Lung (tissue), 12 donors: ENCODE data around the gene HDC. TPM values are rescaled to one million over a fixed set of nuclear protein-coding genes. Genes with fewer than 3 reads are reported as not detected.

Experiments
- ATAC-seq: fragments of 200-7000 bp; cut with Tn5 transposase; one replicate; pipeline ENCODE4 v1.9.1; 2020; ENCODE audit warnings: moderate number of reproducible peaks; ENCODE audit not compliant: insufficient read depth, low FRiP score
- DNase-seq, 3 donors: peaks; one replicate each; pipeline ENCODE4 v3.0.0-alpha.2; 2013 to 2017
- H3K27ac ChIP-seq, 2 donors: one replicate each; pipeline ENCODE4 v1.5.1; 2013; ENCODE audit warnings: mild to moderate bottlenecking in 2 of 2, moderate library complexity in 2 of 2, control low read depth in 1 of 2, inconsistent platforms in 1 of 2, low read depth in 1 of 2, low read length in 1 of 2
- H3K27me3 ChIP-seq, 3 donors: one replicate each; pipeline ENCODE4 v1.5.1; 2013; ENCODE audit warnings: low read length in 2 of 3; ENCODE audit not compliant: control insufficient read depth in 3 of 3, insufficient read depth in 3 of 3
- H3K36me3 ChIP-seq, 4 donors: one replicate each; pipeline ENCODE4 v1.5.1; 2013; ENCODE audit warnings: low read length in 4 of 4, mild to moderate bottlenecking in 1 of 4, moderate library complexity in 1 of 4; ENCODE audit not compliant: control insufficient read depth in 4 of 4, insufficient read depth in 4 of 4
- H3K4me1 ChIP-seq, 5 donors: one replicate each; pipeline ENCODE4 v1.5.1; 2013; ENCODE audit warnings: low read length in 5 of 5, mild to moderate bottlenecking in 2 of 5, moderate library complexity in 1 of 5; ENCODE audit not compliant: control insufficient read depth in 5 of 5, insufficient read depth in 5 of 5
- H3K4me3 ChIP-seq: one replicate; pipeline ENCODE4 v1.5.1; 2013; ENCODE audit warnings: mild to moderate bottlenecking, control low read depth, moderate library complexity
- H3K9ac ChIP-seq, 2 donors: one replicate each; pipeline ENCODE4 v1.5.1; 2013; ENCODE audit warnings: low read length in 2 of 2, control low read depth in 1 of 2; ENCODE audit not compliant: insufficient read depth in 1 of 2
- H3K9me3 ChIP-seq, 4 donors: one replicate each; pipeline ENCODE4 v1.5.1; 2013; ENCODE audit warnings: low read length in 3 of 4, mild to moderate bottlenecking in 1 of 4, moderate library complexity in 1 of 4; ENCODE audit not compliant: control insufficient read depth in 4 of 4, insufficient read depth in 3 of 4
- WGBS, 2 donors: extraction: QIAGEN DNeasy Blood & Tissue Kit; methylation state at CpG; one replicate each; pipeline ENCODE4 v1.1.7; 2013; 5-methylcytosine and 5-hydroxymethylcytosine counted together
- polyA plus RNA-seq, 2 donors: library from polyadenylated mRNA; stranded (reverse); fragments of 200-250 nt; gene quantifications; one replicate each; pipeline ENCODE4 v1.2.1, GENCODE V29; 2013
- total RNA-seq, 2 donors: library from RNA; depleted of rRNA in 1 of 2; stranded (reverse); fragments of >200 nt in 1 of 2; gene quantifications; one replicate each; pipeline ENCODE4 v1.2.1, GENCODE V29; 2014 to 2021
- TF ChIP-seq, protein P1 (sequence below): IDR thresholded peaks from 2 replicates; pipeline ENCODE4 v1.5.1; 2012; ENCODE audit warnings: mild to moderate bottlenecking; ENCODE audit errors: control extremely low read depth, extremely low read depth
- donor health status: control.
- donor health status: control.
- donor health status: Bipolar disorder and iron deficiency.
- donor health status: healthy.
- donor health status: DM: yes; HTN: yes; CAD: no.

The HDC gene
- total and polyA plus RNA-seq, 4 donors = 0.57 to 8.6 (median 1.1) TPM

DNA sequence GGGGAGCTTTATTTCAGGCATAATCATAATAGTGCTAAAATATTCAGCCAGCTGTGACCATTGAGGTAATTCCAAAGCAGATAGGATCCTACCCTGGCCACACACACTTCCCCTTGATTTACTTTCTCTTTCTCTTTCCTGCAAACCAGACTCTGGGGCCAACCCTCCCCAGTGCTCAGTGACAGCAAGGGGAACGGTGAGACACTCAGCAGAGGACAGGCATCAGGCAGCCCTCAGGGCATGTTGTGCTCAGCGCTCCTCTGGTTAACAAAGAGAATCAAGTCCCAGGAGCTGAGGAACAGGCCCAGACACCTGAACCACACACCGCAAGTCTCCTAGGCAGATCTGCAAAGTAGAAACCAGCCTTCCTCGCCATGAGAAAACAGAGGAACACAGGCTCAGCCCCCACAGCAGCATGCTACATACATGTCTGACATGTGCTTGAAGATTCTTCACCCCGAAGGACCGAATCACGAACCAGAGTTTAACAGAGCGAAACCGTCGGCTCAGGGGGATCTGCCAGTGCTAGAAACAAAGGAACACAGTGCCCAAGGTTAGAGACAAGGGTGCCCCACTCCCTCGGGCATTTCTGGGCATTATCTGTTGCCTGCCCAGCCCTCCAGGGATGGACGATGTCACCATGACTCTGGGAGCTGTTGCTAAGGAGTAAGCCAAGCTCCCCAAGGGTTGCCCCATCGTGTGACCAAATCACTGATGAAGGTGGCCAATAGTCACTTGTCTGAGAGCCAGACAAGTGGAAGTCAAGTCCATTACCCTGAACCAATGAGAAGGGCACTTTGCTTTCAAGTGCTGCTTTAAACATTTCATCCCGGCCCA is 17.5 kb downstream of the HDC start:
- Histone ChIP-seq H3K27ac (peak overlapping the region in 1 of 2 donors; percentile 21), H3K27me3 (no peaks in the 10 kb centered on the region), H3K4me3 (no peak overlapping the region), H3K9ac (no peak overlapping the region), H3K9me3 (peaks cover 0 to 2% (median 0%) of the 10 kb centered on the region in 4 donors), H3K36me3 (no peaks in the 10 kb centered on the region), H3K4me1 (peaks cover 0 to 4% (median 0%) of the 10 kb centered on the region in 5 donors)
- TF ChIP-seq, protein P1, sequence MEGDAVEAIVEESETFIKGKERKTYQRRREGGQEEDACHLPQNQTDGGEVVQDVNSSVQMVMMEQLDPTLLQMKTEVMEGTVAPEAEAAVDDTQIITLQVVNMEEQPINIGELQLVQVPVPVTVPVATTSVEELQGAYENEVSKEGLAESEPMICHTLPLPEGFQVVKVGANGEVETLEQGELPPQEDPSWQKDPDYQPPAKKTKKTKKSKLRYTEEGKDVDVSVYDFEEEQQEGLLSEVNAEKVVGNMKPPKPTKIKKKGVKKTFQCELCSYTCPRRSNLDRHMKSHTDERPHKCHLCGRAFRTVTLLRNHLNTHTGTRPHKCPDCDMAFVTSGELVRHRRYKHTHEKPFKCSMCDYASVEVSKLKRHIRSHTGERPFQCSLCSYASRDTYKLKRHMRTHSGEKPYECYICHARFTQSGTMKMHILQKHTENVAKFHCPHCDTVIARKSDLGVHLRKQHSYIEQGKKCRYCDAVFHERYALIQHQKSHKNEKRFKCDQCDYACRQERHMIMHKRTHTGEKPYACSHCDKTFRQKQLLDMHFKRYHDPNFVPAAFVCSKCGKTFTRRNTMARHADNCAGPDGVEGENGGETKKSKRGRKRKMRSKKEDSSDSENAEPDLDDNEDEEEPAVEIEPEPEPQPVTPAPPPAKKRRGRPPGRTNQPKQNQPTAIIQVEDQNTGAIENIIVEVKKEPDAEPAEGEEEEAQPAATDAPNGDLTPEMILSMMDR = no peak
- no peak for ATAC-seq
- 76 to 80% methylated on average over 14 of the region's 14 CpGs for WGBS, 2 donors
- DNase-seq = no peak

- Histone ChIP-seq H3K27ac (no peak overlapping the region), H3K27me3 (no peaks in the 10 kb centered on the region), H3K9ac (no peak overlapping the region), H3K4me3 (no peak overlapping the region), H3K4me1 (peaks cover 0 to 4% (median 0%) of the 10 kb centered on the region in 5 donors), H3K9me3 (peaks cover 0 to 2% (median 0%) of the 10 kb centered on the region in 4 donors), H3K36me3 (no peaks in the 10 kb centered on the region)
- ATAC-seq = no peak
- WGBS, 2 donors = 94 to 96% methylated on average over 2 of the region's 2 CpGs
- DNase-seq = no peak
- TF ChIP-seq, protein P1 = no peak
Observed at GRCh38 chr15:50246631-50247030, 18.9 kb downstream of the HDC start.

DNA sequence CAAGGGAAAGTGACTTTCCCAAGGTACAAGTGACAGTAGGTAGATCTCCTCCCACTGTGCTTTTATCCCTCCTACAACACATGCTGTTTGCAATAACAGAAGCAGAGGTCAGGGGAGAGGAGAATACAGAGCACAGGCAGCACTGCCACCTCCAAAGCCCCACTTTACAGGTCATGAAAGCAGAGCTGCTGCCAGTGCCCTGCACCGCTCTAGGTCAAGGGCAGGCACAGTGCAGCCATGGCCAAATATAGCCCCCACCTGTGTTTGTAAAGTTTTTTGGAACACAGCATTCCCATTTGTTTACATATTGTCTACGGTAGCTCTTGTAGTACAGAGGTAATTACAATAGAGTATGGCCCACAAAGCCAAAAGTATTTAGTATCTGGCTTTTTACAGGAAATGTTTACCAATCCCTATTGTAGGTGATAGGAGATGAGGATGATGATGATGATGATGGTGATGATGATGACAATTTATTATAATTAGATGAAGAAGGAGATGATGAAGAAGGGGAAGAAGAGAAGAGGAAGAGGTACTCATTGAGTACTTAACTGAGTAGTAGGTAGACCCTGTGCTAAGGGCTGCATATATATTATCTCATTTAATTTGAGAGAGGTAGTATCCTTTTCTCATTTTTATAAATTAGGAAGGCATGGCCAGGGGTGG is 20.4 kb downstream of the HDC start:
- H3K4me3 ChIP-seq = no peak overlapping the region
- ATAC-seq (no peak), DNase-seq (no peak)
- WGBS, 2 donors = 88 to 98% methylated on average over 2 of the region's 2 CpGs
- H3K9me3 ChIP-seq = peaks cover 0 to 2% (median 0%) of the 10 kb centered on the region in 4 donors
- no peak overlapping the region for H3K27ac ChIP-seq
- peaks cover 0 to 4% (median 0%) of the 10 kb centered on the region in 5 donors for H3K4me1 ChIP-seq
- no peak overlapping the region for H3K9ac ChIP-seq
- TF ChIP-seq, protein P1 = no peak
- H3K36me3 ChIP-seq = no peaks in the 10 kb centered on the region
- H3K27me3 ChIP-seq = no peaks in the 10 kb centered on the region
